ENCODE results near the gene ICA1.

ICA1 gene

DNA sequence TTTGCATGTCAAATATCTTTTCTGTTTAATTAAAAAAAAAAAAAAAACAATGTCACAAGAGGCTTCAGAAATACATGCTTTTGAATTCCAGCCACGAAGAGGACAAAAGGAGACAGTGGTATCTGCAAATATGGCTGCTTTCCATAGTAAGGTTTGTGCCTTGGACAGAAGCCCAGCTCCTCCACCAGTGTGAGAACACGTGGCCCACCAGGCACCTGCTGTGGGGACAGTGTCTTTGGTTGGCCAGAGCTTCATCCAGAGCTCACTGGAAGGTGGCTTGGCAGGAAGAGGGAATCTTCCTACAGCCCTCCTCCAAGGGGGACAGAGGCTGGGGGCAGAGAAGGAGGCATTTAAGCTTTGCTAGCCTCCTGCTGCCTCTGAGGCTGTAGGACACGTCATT is 148.8 kb downstream of the ICA1 start:
- in situ Hi-C loops (cut with HindIII; ENCODE audit: low sequenced_read_pairs) = no loop called here
- no peak for TF ChIP-seq CTCF (IDR thresholded peaks at IDR 0.05; ENCODE audit: low read depth, low read length)
- DNase-seq (ENCODE audit: low read depth, low spot score) = no peak
- H3K4me3 ChIP-seq (ENCODE audit: low read depth, low read length) = no peak overlapping the region

- no peak overlapping the region for H3K4me3 ChIP-seq (ENCODE audit: low read depth, low read length)
- no peak for TF ChIP-seq CTCF (IDR thresholded peaks at IDR 0.05; ENCODE audit: low read depth, low read length)
- in situ Hi-C loops (cut with HindIII; ENCODE audit: low sequenced_read_pairs) = no loop called here
- DNase-seq (ENCODE audit: low read depth, low spot score) = no peak
These were observed 149.3 kb downstream of the ICA1 start for GRCh38 chr7:8112685-8113084.

GRCh38 chr7:8111282-8111960 is 150.5 kb downstream of the ICA1 start:
- in situ Hi-C loops (cut with HindIII; ENCODE audit: low sequenced_read_pairs) = no loop called here
- no peak for TF ChIP-seq CTCF (IDR thresholded peaks at IDR 0.05; ENCODE audit: low read depth, low read length)
- DNase-seq (ENCODE audit: low read depth, low spot score) = no peak
- H3K4me3 ChIP-seq (ENCODE audit: low read depth, low read length) = no peak overlapping the region

DNA sequence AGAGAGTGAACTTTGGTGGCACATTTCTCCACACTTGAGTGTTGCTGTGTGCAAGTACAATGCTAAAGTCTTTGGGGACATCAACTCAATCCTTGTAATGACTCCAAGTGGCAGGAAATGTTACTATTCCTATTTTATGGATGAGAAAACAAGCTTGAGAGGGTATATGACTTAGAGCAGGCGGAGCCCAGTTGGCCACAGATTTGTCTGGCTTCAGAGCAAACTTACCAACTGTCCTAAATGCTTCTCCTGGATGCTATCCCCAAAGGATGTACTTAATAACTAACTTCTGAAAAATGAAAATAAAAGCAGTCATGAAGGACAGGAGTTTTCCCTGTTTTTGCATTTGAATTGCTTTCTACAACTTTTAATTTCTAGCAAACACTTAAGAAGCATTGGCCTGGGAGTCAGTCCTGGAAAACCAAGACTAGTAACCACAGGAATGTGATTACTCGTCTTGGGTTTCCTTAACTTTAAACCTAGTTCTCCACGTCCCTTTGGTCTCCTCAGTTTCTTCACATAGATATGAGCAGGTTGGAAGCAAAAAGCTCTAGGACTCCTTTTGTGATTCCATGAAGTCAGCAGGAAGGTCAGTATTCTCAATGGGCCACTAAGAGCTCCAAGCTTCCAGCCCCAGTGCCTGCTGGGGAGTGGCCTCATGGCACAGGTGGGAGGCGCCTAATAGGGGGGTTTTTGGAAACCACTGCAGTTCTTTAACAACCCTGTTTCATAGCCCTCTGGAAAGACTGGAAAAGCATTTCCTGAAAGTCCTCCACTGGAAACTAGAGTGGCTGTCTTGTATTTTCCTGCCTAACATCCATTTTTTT is 152.6 kb downstream of the ICA1 start:
- DNase-seq (ENCODE audit: low read depth, low spot score) = peak; percentile 66
- TF ChIP-seq CTCF (IDR thresholded peaks at IDR 0.05; ENCODE audit: low read depth, low read length) = no peak
- in situ Hi-C loops (cut with HindIII; ENCODE audit: low sequenced_read_pairs) = no loop called here
- H3K4me3 ChIP-seq (ENCODE audit: low read depth, low read length) = no peak overlapping the region

GRCh38 chr7:8105449-8106095 is 156.4 kb downstream of the ICA1 start:
- in situ Hi-C loops (cut with HindIII; ENCODE audit: low sequenced_read_pairs) = no loop called here
- peak; percentile 2 for DNase-seq (ENCODE audit: low read depth, low spot score)

More at GRCh38 chr7:8105449-8106095, 156.4 kb downstream of the ICA1 start:
- no peak overlapping the region for H3K4me3 ChIP-seq (ENCODE audit: low read depth, low read length)
- no peak for TF ChIP-seq CTCF (IDR thresholded peaks at IDR 0.05; ENCODE audit: low read depth, low read length)

Data from astrocyte of the spinal cord (primary cell).